ENCODE data around the gene PIP5KL1.

DNA sequence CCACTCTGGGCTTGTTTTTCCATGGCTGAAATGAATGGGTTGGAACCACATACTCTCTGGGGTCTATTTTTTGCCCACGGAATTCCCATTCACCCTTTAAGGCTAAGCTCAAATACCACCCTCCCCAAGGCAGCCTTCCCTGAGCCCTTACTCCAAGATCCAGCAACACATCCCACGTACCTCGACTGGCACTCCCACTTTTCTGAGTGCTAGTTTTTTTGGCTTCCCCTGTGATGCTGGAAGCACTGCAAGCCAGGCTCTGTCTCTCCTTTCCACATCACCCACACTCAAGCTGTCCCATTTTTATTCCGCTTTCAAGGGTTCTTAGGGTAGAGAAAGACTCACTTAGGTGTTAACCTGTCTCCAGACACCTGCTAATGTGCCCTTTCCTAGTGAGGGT lies 37.2 kb downstream of the PIP5KL1 start:
- TF ChIP-seq, protein P1, sequence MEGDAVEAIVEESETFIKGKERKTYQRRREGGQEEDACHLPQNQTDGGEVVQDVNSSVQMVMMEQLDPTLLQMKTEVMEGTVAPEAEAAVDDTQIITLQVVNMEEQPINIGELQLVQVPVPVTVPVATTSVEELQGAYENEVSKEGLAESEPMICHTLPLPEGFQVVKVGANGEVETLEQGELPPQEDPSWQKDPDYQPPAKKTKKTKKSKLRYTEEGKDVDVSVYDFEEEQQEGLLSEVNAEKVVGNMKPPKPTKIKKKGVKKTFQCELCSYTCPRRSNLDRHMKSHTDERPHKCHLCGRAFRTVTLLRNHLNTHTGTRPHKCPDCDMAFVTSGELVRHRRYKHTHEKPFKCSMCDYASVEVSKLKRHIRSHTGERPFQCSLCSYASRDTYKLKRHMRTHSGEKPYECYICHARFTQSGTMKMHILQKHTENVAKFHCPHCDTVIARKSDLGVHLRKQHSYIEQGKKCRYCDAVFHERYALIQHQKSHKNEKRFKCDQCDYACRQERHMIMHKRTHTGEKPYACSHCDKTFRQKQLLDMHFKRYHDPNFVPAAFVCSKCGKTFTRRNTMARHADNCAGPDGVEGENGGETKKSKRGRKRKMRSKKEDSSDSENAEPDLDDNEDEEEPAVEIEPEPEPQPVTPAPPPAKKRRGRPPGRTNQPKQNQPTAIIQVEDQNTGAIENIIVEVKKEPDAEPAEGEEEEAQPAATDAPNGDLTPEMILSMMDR (IDR thresholded peaks at IDR 0.05; ENCODE audit: insufficient read depth, low read length, poor library complexity, severe bottlenecking) = no peak
- no peak for TF ChIP-seq EZH2phosphoT487 (conservative IDR thresholded peaks at IDR 0.05; ENCODE audit: low read length)
